Hepatocyte (in vitro differentiated cells): Measurements from ENCODE around the gene GNPTAB. TPM values are rescaled to one million over a fixed set of nuclear protein-coding genes. Genes with fewer than 3 reads are reported as not detected.

Experiments
- DNase-seq: peaks from one replicate; pipeline ENCODE4 v3.0.0-alpha.2; 2016; ENCODE audit warnings: low spot score
- H2AFZ ChIP-seq: fragments of 200-600 bp; sonication (generic); 2 replicates; pipeline ENCODE4 v1.6.0; 2016; ENCODE audit warnings: antibody characterized with exemption, mild to moderate bottlenecking
- H3K27ac ChIP-seq: fragments of 200-600 bp; sonication (generic); 2 replicates; pipeline ENCODE4 v1.5.1; 2016; ENCODE audit warnings: mild to moderate bottlenecking
- H3K27me3 ChIP-seq: fragments of 200-600 bp; sonication (generic); 2 replicates; pipeline ENCODE4 v1.6.1; 2016
- H3K36me3 ChIP-seq: fragments of 200-600 bp; sonication (generic); replicated peaks from 2 replicates; pipeline ENCODE4 v1.5.1; 2016; ENCODE audit warnings: low read depth; ENCODE audit not compliant: insufficient read depth
- H3K4me1 ChIP-seq: fragments of 200-600 bp; sonication (generic); 2 replicates; pipeline ENCODE4 v1.5.1; 2016; ENCODE audit warnings: mild to moderate bottlenecking, moderate library complexity; ENCODE audit not compliant: insufficient read depth
- H3K4me2 ChIP-seq: fragments of 200-600 bp; sonication (generic); 2 replicates; pipeline ENCODE4 v1.6.0; 2016
- H3K4me3 ChIP-seq: fragments of 200-600 bp; sonication (generic); 2 replicates; pipeline ENCODE4 v1.5.1; 2016; ENCODE audit warnings: mild to moderate bottlenecking
- H3K79me2 ChIP-seq: fragments of 200-600 bp; sonication (generic); 2 replicates; pipeline ENCODE4 v1.6.0; 2017; ENCODE audit warnings: mild to moderate bottlenecking
- H3K9me2 ChIP-seq: fragments of 200-600 bp; sonication (generic); replicated peaks from 2 replicates; pipeline ENCODE4 v1.6.0; 2017; ENCODE audit warnings: mild to moderate bottlenecking; ENCODE audit not compliant: insufficient read depth
- H3K9me3 ChIP-seq: fragments of 200-600 bp; sonication (generic); 2 replicates; pipeline ENCODE4 v1.5.1; 2016; ENCODE audit warnings: low read depth, mild to moderate bottlenecking
- H4K20me1 ChIP-seq: fragments of 200-600 bp; sonication (generic); 2 replicates; pipeline ENCODE4 v1.6.0; 2016; ENCODE audit warnings: mild to moderate bottlenecking; ENCODE audit not compliant: insufficient read depth, poor library complexity, severe bottlenecking
- CTCF ChIP-seq: fragments of 200-600 bp; sonication (generic); IDR thresholded peaks from 2 replicates; pipeline ENCODE4 v1.5.1; 2016; ENCODE audit warnings: antibody characterized with exemption, mild to moderate bottlenecking; ENCODE audit not compliant: poor library complexity
- EZH2 ChIP-seq: fragments of 200-600 bp; sonication (generic); IDR thresholded peaks from 2 replicates; pipeline ENCODE4 v1.6.1; 2016; ENCODE audit warnings: antibody characterized with exemption, mild to moderate bottlenecking, borderline replicate concordance
- EZH2phosphoT487 ChIP-seq: fragments of 200-600 bp; sonication (generic); IDR thresholded peaks from one replicate; pipeline ENCODE4 v1.6.1; 2018; ENCODE audit warnings: antibody characterized with exemption, mild to moderate bottlenecking, low read depth, moderate library complexity; ENCODE audit not compliant: unreplicated experiment, severe bottlenecking
- WGBS: methylation state at CpG from one replicate; pipeline ENCODE4 v1.1.6; 2016; ENCODE audit warnings: low lambda C conversion rate; ENCODE audit errors: missing lambda C conversion rate; 5-methylcytosine and 5-hydroxymethylcytosine counted together
- polyA plus RNA-seq: library from polyadenylated mRNA; unstranded; fragments of >200 nt; fragmentation: Nextera tagmentation; extraction: Ambion mirVana; gene quantifications from 2 replicates; pipeline ENCODE4 v1.2.1, GENCODE V29; 2016
- small RNA-seq: library from RNA; depleted of rRNA; stranded (forward); fragments of <200 nt; gene quantifications from one replicate; pipeline ENCODE3, GENCODE V24; 2014
- total RNA-seq: library from RNA; depleted of rRNA; stranded (reverse); fragments of >200 nt; gene quantifications from 2 replicates; pipeline ENCODE4 v1.2.3, GENCODE V29; 2014

The GNPTAB gene
- total and polyA plus RNA-seq, 2 experiments from 2014 or later: 13.8 to 21.6 TPM

DNA sequence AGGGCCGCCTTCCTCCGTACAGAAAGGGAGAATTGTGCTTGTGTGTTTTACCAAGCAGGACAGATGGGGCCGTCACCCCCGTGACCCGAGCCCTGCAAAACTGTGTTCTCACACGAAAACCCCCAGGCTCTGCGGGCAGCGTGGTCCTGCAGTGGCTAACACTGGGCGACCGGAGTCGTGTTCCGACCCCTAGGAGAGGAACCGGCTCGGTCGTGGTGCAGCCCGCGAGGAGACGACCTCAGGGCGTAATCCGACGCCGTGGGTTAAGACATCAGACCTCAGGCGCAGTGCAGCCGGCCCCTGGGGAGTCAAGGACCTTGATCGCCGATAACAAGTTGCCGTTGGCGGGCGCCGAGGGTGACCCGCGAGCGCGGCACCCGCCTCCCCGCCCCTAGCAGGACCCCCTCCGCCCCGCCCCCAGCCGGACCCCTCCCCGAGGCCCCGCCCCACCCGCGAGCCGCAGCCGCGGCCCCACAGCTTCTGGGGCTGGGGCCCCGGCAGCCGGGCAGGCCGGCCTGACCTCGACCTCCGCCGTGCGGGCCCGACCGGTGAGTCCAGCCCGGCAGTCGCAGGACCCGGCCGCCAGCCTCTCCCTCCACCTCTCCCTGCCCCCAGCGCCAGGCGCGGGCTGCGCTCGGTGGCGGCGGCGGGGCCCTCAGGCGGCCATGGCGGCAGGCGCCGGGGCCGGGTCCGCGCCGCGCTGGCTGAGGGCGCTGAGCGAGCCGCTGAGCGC, 133.4 kb downstream of the GNPTAB start, which contains the start of gene CHPT1:
CHPT1 (plus strand) TSS at position 444 of the 733 bp plus-strand sequence; CDS start at position 666, 222 bp downstream.
- Histone ChIP-seq H3K4me2 (peak within 1 kb of the TSS; percentile 95), H2AFZ (peak within 1 kb of the TSS; percentile 92), H3K4me3 (peak within 1 kb of the TSS; percentile 66), H3K27me3 (no peaks in the 10 kb centered on the region), H3K36me3 (no peaks in the 10 kb centered on the region), H3K27ac (peak within 1 kb of the TSS; percentile 91), H3K79me2 (peaks cover 43% of the 10 kb centered on the region), H4K20me1 (peaks cover 21% of the 10 kb centered on the region), H3K9me2 (no peaks in the 10 kb centered on the region), H3K9me3 (no peaks in the 10 kb centered on the region), H3K4me1 (peaks cover 21% of the 10 kb centered on the region)
- under 1% methylated on average over 49 of the region's 80 CpGs for WGBS
- TF ChIP-seq EZH2 (no peak), EZH2phosphoT487 (no peak), CTCF (no peak)
- DNase-seq: peak; percentile 83

DNA sequence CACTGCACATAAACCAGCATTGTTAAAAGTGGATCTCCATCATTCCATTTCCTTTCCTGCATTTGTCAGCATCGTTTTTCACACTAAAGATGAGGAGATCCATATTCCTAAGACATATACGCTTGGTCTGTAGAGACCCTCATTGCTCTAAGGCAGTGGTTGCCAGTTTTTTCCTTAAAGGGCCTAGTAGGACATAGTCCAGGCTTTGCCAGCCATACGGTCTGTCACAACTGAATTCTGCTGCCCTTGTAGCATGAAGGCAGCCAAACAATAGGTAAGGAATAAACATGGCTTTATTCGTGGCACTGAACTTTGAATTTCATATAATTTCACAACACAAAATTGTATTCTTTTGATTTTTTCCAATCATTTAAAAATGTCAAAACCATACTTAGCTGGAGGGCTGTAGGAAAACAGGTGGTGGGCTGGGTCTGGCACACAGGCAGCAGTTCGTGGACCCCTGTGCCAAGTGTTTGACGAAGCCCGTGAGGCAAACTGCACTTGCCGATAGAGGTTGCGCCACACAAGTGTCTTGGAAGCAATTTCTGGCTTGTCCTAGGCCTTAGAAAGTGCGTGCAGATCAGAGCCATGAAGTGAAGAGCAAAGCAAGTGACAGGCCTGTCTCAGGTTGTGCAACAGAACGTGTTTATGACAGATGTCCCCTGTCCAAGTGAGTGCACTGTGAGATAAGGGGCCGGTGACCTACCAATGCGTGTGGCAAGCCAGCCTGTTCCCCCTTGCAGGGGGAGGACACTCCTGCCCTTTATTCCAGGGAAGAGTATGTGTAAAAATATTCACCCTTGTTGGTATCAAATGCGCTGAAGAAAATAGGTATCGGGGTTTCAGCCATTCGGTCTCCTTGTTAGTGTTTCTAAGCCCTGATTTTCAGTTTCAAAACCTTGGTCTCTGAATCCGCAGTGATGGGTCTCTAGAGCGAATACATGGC, 134.2 kb downstream of the GNPTAB start:
- Histone ChIP-seq H3K4me3 (peak overlapping the region; percentile 66), H4K20me1 (peaks cover 12% of the 10 kb centered on the region), H3K4me2 (peak overlapping the region; percentile 95), H3K36me3 (no peaks in the 10 kb centered on the region), H3K4me1 (peaks cover 26% of the 10 kb centered on the region), H3K9me3 (no peaks in the 10 kb centered on the region), H3K27me3 (no peaks in the 10 kb centered on the region), H3K79me2 (peaks cover 35% of the 10 kb centered on the region), H2AFZ (peak overlapping the region; percentile 92), H3K27ac (peak overlapping the region; percentile 91), H3K9me2 (no peaks in the 10 kb centered on the region)
- 40% methylated on average over 18 of the region's 18 CpGs for WGBS
- TF ChIP-seq CTCF (no peak), EZH2phosphoT487 (no peak), EZH2 (no peak)
- DNase-seq: peak; percentile 73

GRCh38 chr12:101695706-101696105, 135.1 kb downstream of the GNPTAB start:
- Histone ChIP-seq H3K9me2 (no peaks in the 10 kb centered on the region), H3K27ac (peak overlapping the region; percentile 91), H3K4me2 (peak overlapping the region; percentile 95), H3K27me3 (no peaks in the 10 kb centered on the region), H4K20me1 (peaks cover 5% of the 10 kb centered on the region), H3K79me2 (peaks cover 27% of the 10 kb centered on the region), H2AFZ (no peak overlapping the region), H3K9me3 (no peaks in the 10 kb centered on the region), H3K4me3 (no peak overlapping the region), H3K36me3 (no peaks in the 10 kb centered on the region), H3K4me1 (peaks cover 32% of the 10 kb centered on the region)
- WGBS: 97% methylated on average over 1 of the region's 1 CpG
- DNase-seq: no peak
- no peak for TF ChIP-seq EZH2
- TF ChIP-seq EZH2phosphoT487: no peak

Small RNA genes lying within 50 kb of the gene (small RNA-seq; reads per million reads assigned to genes)
- gene RNA5SP368 (not detected), gene RNA5SP369 (not detected), gene RNU6-101P (not detected), gene RNU6-1183P (not detected), gene RNU6-172P (not detected), gene RNY1P16 (not detected)

Other genes starting within 250 kb of the GNPTAB start
- gene MYBPC1, start 236.0 kb downstream of the GNPTAB start, total RNA-seq: 3.2 and 3.4 TPM in 2 replicates
- 1.1 and 1.7 TPM in 2 replicates for gene MYBPC1, start 236.0 kb downstream of the GNPTAB start, polyA plus RNA-seq
- 92.3 and 100 TPM in 2 replicates for gene CHPT1, start 133.3 kb downstream of the GNPTAB start, total RNA-seq
- gene CHPT1, start 133.3 kb downstream of the GNPTAB start, polyA plus RNA-seq: 95.1 and 127 TPM in 2 replicates
- 0.07 TPM in 1 of 2 replicates, not detected in the other for gene SYCP3, start 91.5 kb downstream of the GNPTAB start, total RNA-seq
- gene SYCP3, start 91.5 kb downstream of the GNPTAB start, polyA plus RNA-seq: 1.0 and 1.2 TPM in 2 replicates
- 24.0 and 26.0 TPM in 2 replicates for gene DRAM1, start 46.6 kb upstream of the GNPTAB start, total RNA-seq
- gene DRAM1, start 46.6 kb upstream of the GNPTAB start, polyA plus RNA-seq: 27.2 and 28.2 TPM in 2 replicates
- 55.5 and 66.8 TPM in 2 replicates for gene WASHC3, start 231.0 kb upstream of the GNPTAB start, total RNA-seq
- 59.8 and 60.3 TPM in 2 replicates for gene WASHC3, start 231.0 kb upstream of the GNPTAB start, polyA plus RNA-seq